Measurements from ENCODE around the gene FBXO42. TPM values are rescaled to one million over a fixed set of nuclear protein-coding genes. Genes with fewer than 3 reads are reported as not detected.

FBXO42 gene
- total and polyA plus RNA-seq, 2 of the 8 experiments (the other 6 are each of a cell fraction or from before 2014, with no cell fraction given), result 15.1 to 17.0 TPM

GRCh38 chr1:16239972-16240491, 112.2 kb downstream of the FBXO42 start:
- Histone ChIP-seq H3K36me3 (ENCODE audit: control insufficient read depth in 2 of 4, insufficient read depth in 4 of 4, low read length in 3 of 4) (no peaks in the 10 kb centered on the region), H3K4ac (replicated peaks; ENCODE audit: insufficient read length, low read depth, low read length) (no peak overlapping the region), H3K18ac (ENCODE audit: extremely low read depth, low read length) (no peak overlapping the region), H4K5ac (ENCODE audit: insufficient read length, low read depth, low read length) (no peak overlapping the region), H2AFZ (ENCODE audit: low read length) (no peak overlapping the region), H2AK5ac (ENCODE audit: low read depth, low read length) (no peak overlapping the region), H3K9ac (replicated peaks in 1 of 4; ENCODE audit: extremely low read depth in 1 of 4, low read depth in 3 of 4, low read length in 3 of 4) (no peak overlapping the region), H4K8ac (ENCODE audit: extremely low read depth, insufficient read depth, low read length) (no peak overlapping the region), H2BK120ac (replicated peaks; ENCODE audit: low read depth, low read length) (no peak overlapping the region), H3K9me3 (ENCODE audit: insufficient read depth in 2 of 2, low read depth in 1 of 2, low read length in 1 of 2) (no peaks in the 10 kb centered on the region), H3K23me2 (ENCODE audit: low read depth, low read length) (peaks cover 6% of the 10 kb centered on the region), H3K4me3 (ENCODE audit: extremely low read depth in 1 of 4, insufficient read depth in 2 of 4, low read depth in 3 of 4, low read length in 4 of 4) (no peak overlapping the region), H3K4me2 (ENCODE audit: insufficient read depth in 1 of 2, low read depth in 2 of 2, low read length in 2 of 2) (no peak overlapping the region), H2BK15ac (ENCODE audit: low read length) (no peak overlapping the region), H4K91ac (replicated peaks; ENCODE audit: insufficient read length, low read length) (no peak overlapping the region), H3K14ac (ENCODE audit: insufficient read length) (no peak overlapping the region), H4K20me1 (replicated peaks in 1 of 2; ENCODE audit: control insufficient read depth in 1 of 2, insufficient read depth in 2 of 2, low read length in 2 of 2) (peaks cover 0 to 5% of the 10 kb centered on the region in 2 experiments), H3K56ac (replicated peaks; ENCODE audit: insufficient read length, low read depth, low read length) (no peak overlapping the region), H3K27me3 (replicated peaks in 1 of 4; ENCODE audit: control insufficient read depth in 3 of 4, extremely low read depth in 1 of 4, insufficient read depth in 3 of 4, low read length in 3 of 4) (no peaks in the 10 kb centered on the region; a peak in 1 of 7 replicates), H3K4me1 (replicated peaks in 1 of 4; ENCODE audit: control insufficient read depth in 3 of 4, insufficient read depth in 4 of 4, low read length in 3 of 4) (peaks cover 0 to 9% (median 4%) of the 10 kb centered on the region in 4 experiments; a peak in 6 of 7 replicates), H3K79me1 (ENCODE audit: low read depth, low read length) (no peaks in the 10 kb centered on the region), H2BK12ac (ENCODE audit: low read depth, low read length) (no peak overlapping the region), H2BK5ac (ENCODE audit: low read depth, low read length) (no peak overlapping the region), H3K23ac (ENCODE audit: insufficient read length) (no peak overlapping the region), H3K27ac (ENCODE audit: low read depth, low read length) (no peak overlapping the region), H2BK20ac (ENCODE audit: low read length) (no peak overlapping the region), H3K79me2 (ENCODE audit: control insufficient read depth in 1 of 2, insufficient read depth in 2 of 2, low read length in 2 of 2) (no peaks in the 10 kb centered on the region)
- ChIA-PET POLR2A (ENCODE audit: partially characterized antibody) (interaction anchor here (1.5 kb wide), 1 partner anchor 34 kb away, joined by 4 read pairs; no protein-coding TSS in a partner anchor), CTCF (ENCODE audit: partially characterized antibody) (no interaction called here)
- FAIRE-seq, result no peak
- WGBS, 2 experiments (ENCODE audit: extremely low coverage in 1 of 2, insufficient coverage in 1 of 2, insufficient read length in 1 of 2, insufficient replicate concordance in 2 of 2, low coverage in 1 of 2, low lambda C conversion rate in 2 of 2, missing lambda C conversion rate in 1 of 2), result 75% methylated on average over 2 of the region's 2 CpGs; no CpG with 5 or more reads in 1 of the 2 experiments
- no peak for DNase-seq (ENCODE audit: low read depth in 1 of 2, low spot score in 2 of 2)
- no peak for TF ChIP-seq SP1 (IDR thresholded peaks at IDR 0.05; ENCODE audit: low read depth, low read length)
- no peak for TF ChIP-seq ATF2 (IDR thresholded peaks at IDR 0.05; ENCODE audit: low read length)
- no peak for TF ChIP-seq FOSL1 (IDR thresholded peaks at IDR 0.05; ENCODE audit: insufficient read depth, low read depth, low read length)
